GM12878 (cell line): Measurements from ENCODE around the gene ZNRF3. TPM values are rescaled to one million over a fixed set of nuclear protein-coding genes. Genes with fewer than 3 reads are reported as not detected.

Experiments
- ATAC-seq: fragments of 200-7000 bp; cut with Tn5 transposase; 3 replicates; pipeline ENCODE4 v1.9.1; 2020; ENCODE audit warnings: mild to moderate bottlenecking, moderate library complexity
- BruUV-seq: library from RNA; stranded (reverse); fragments of 400-500 nt; replicated peaks from 2 replicates; lab custom pipeline; 2021; lab: Mats Ljungman, UMichigan
- CTCF ChIA-PET: fragments of 300-600 bp; sonication (Branson Sonifier 250); formaldehyde crosslinking; extraction: SDS; loops from one replicate; lab custom pipeline; 2021; ENCODE audit warnings: inconsistent platforms; lab: Yijun Ruan, JAX
- POLR2A ChIA-PET: fragments of 350-600 bp; formaldehyde crosslinking; extraction: SDS; loops from one replicate; lab custom pipeline; 2021; ENCODE audit warnings: inconsistent platforms; lab: Charles Lee
- RAD21 ChIA-PET: fragments of 300-600 bp; sonication (Branson Sonifier 250); formaldehyde crosslinking; loops from one replicate; lab custom pipeline; 2023; ENCODE audit warnings: antibody characterized with exemption; ENCODE audit not compliant: unreplicated experiment; lab: Charles Lee
- SMC1A ChIA-PET: fragments of 300-600 bp; sonication (Branson Sonifier 250); formaldehyde crosslinking; loops from one replicate; lab custom pipeline; 2023; ENCODE audit not compliant: unreplicated experiment, uncharacterized antibody; lab: Charles Lee
- DNase-seq: peaks from one replicate; pipeline ENCODE4 v3.0.0-alpha.2; 2011; ENCODE audit warnings: low read depth, low spot score
- FAIRE-seq: peaks from 3 replicates; lab custom pipeline; 2011; peaks lifted over from hg19 to GRCh38; lab: Jason Lieb, UNC
- H2AFZ ChIP-seq: 2 replicates; pipeline ENCODE4 v1.6.0; 2011; ENCODE audit warnings: low read depth, low read length, control low read depth; ENCODE audit not compliant: control insufficient read depth
- H3K27ac ChIP-seq: 2 replicates; pipeline ENCODE4 v1.5.1; 2011; ENCODE audit warnings: control low read depth; ENCODE audit not compliant: control insufficient read depth, insufficient read depth
- H3K27me3 ChIP-seq, 2 experiments: replicated peaks in 1 of 2; 2 replicates each; pipeline versions ENCODE4 v1.6.0 to v1.6.1; 2011; ENCODE audit warnings: low read length in 1 of 2; ENCODE audit not compliant: control insufficient read depth in 2 of 2, insufficient read depth in 2 of 2
- H3K36me3 ChIP-seq, 2 experiments: 2 replicates each; pipeline ENCODE4 v1.5.1; 2011; ENCODE audit warnings: low read length in 1 of 2; ENCODE audit not compliant: control insufficient read depth in 2 of 2, insufficient read depth in 2 of 2
- H3K4me1 ChIP-seq: 2 replicates; pipeline ENCODE4 v1.6.1; 2011; ENCODE audit warnings: mild to moderate bottlenecking, low read length, moderate library complexity, mixed read lengths; ENCODE audit not compliant: control insufficient read depth, insufficient read depth
- H3K4me2 ChIP-seq: 2 replicates; pipeline ENCODE4 v1.6.0; 2011; ENCODE audit warnings: control low read depth; ENCODE audit not compliant: control insufficient read depth, insufficient read depth
- H3K4me3 ChIP-seq: fragments of 200-600 bp; sonication (generic); 2 replicates; pipeline ENCODE4 v1.5.1; 2016
- H3K79me2 ChIP-seq: 2 replicates; pipeline ENCODE4 v1.6.0; 2011; ENCODE audit warnings: low read length; ENCODE audit not compliant: control insufficient read depth, insufficient read depth
- H3K9ac ChIP-seq: 2 replicates; pipeline ENCODE4 v1.8.0; 2011; ENCODE audit warnings: low read length, control low read depth, mixed read lengths; ENCODE audit not compliant: control insufficient read depth, insufficient read depth
- H3K9me3 ChIP-seq: replicated peaks from 3 replicates; pipeline ENCODE4 v1.5.1; 2011; ENCODE audit warnings: mild to moderate bottlenecking, low read length; ENCODE audit not compliant: control insufficient read depth, insufficient read depth
- H4K20me1 ChIP-seq: 2 replicates; pipeline ENCODE4 v1.6.0; 2011; ENCODE audit not compliant: control insufficient read depth, insufficient read depth
- CBX5 ChIP-seq: sonication (generic); IDR thresholded peaks from 2 replicates; pipeline ENCODE4 v1.6.1; 2016; ENCODE audit warnings: low read depth, moderate library complexity, mild to moderate bottlenecking, inconsistent platforms
- DPF2 ChIP-seq: fragments of 450-650 bp; IDR thresholded peaks from 2 replicates; pipeline ENCODE4 v1.6.1; 2017; ENCODE audit warnings: mild to moderate bottlenecking
- E4F1 ChIP-seq: fragments of 450-650 bp; IDR thresholded peaks from 2 replicates; pipeline ENCODE4 v1.6.1; 2018; ENCODE audit warnings: borderline replicate concordance, mild to moderate bottlenecking; ENCODE audit not compliant: partially characterized antibody
- JUNB ChIP-seq: IDR thresholded peaks from 2 replicates; pipeline ENCODE4 v1.6.1; 2016; ENCODE audit warnings: antibody characterized with exemption, mild to moderate bottlenecking
- KAT2A ChIP-seq: conservative IDR thresholded peaks from 2 replicates; pipeline ENCODE4 v1.6.1; 2011; ENCODE audit warnings: low read depth, low read length; ENCODE audit not compliant: control insufficient read depth
- MYB ChIP-seq: fragments of 150-350 bp; IDR thresholded peaks from 2 replicates; pipeline ENCODE4 v1.6.1; 2014; ENCODE audit warnings: mild to moderate bottlenecking, low read depth, low read length, borderline replicate concordance
- NRF1 ChIP-seq: conservative IDR thresholded peaks from 2 replicates; pipeline ENCODE4 v1.6.1; 2011; ENCODE audit warnings: mild to moderate bottlenecking, low read depth, low read length, improper control_type of control experiment
- POLR2AphosphoS2 ChIP-seq: IDR thresholded peaks from 2 replicates; pipeline ENCODE4 v1.6.1; 2011; ENCODE audit warnings: low read depth, mild to moderate bottlenecking, low read length, improper control_type of control experiment, moderate library complexity
- RELA ChIP-seq: fragments of 450-650 bp; IDR thresholded peaks from 2 replicates; pipeline ENCODE4 v1.8.0; 2014; ENCODE audit warnings: borderline replicate concordance; ENCODE audit not compliant: partially characterized antibody
- SP1 ChIP-seq: IDR thresholded peaks from one replicate; pipeline ENCODE4 v1.6.1; 2011; ENCODE audit warnings: low read depth, low read length
- STAT1 ChIP-seq: fragments of 450-650 bp; conservative IDR thresholded peaks from 2 replicates; pipeline ENCODE4 v1.6.1; 2014; ENCODE audit warnings: antibody characterized with exemption, mild to moderate bottlenecking
- SUZ12 ChIP-seq: fragments of 200-600 bp; sonication (generic); IDR thresholded peaks from one replicate; pipeline ENCODE4 v1.6.1; 2018; ENCODE audit warnings: antibody characterized with exemption, mild to moderate bottlenecking; ENCODE audit not compliant: unreplicated experiment
- ZBTB4 ChIP-seq: fragments of 450-650 bp; formaldehyde crosslinking; IDR thresholded peaks from 2 replicates; pipeline ENCODE4 v1.4.0; 2022; ENCODE audit warnings: mild to moderate bottlenecking, moderate library complexity
- ZNF592 ChIP-seq: fragments of 450-650 bp; IDR thresholded peaks from 2 replicates; pipeline ENCODE4 v1.6.1; 2017; ENCODE audit warnings: mild to moderate bottlenecking, moderate library complexity
- ZZZ3 ChIP-seq: IDR thresholded peaks from 2 replicates; pipeline ENCODE4 v1.6.1; 2011; ENCODE audit warnings: low read depth; ENCODE audit not compliant: control insufficient read depth, insufficient read length
- WGBS: methylation state at CpG from one replicate; pipeline ENCODE4 v1.1.6; 2016; ENCODE audit warnings: low lambda C conversion rate; ENCODE audit not compliant: insufficient replicate concordance, insufficient coverage; ENCODE audit errors: missing lambda C conversion rate; 5-methylcytosine and 5-hydroxymethylcytosine counted together
- in situ Hi-C: fragments of 300-500 bp; cut with MboI; formaldehyde crosslinking; loops from 9 replicates; pipeline ENCODE4 v1.14.3; 2018; ENCODE audit warnings: mixed read lengths
- intact Hi-C: fragments of 100-400 bp; cut with micrococcal nuclease; formaldehyde crosslinking; loops from one replicate; pipeline ENCODE4 v1.14.2; 2022; ENCODE audit not compliant: unreplicated experiment
- polyA plus RNA-seq, 11 experiments: library from polyadenylated mRNA; depleted of rRNA in 4 of 11; unstranded in 6 of 11; stranded (reverse) in 5 of 11; fragments of >200 nt; fragmentation: Nextera tagmentation in 4 of 11; fragmentation: Illumina TruSeq in 1 of 11; extraction: Ambion mirVana in 4 of 11; extraction: Trizol in 1 of 11; gene quantifications; 1 replicate in 1 of 11; 2 replicates in 10 of 11; pipeline versions ENCODE4 v1.2.1 to v1.2.3, GENCODE V29; 2011 to 2016; ENCODE audit warnings: inconsistent platforms in 2 of 11, missing spikeins in 2 of 11, low read depth in 1 of 11
- total RNA-seq, 4 experiments: library from RNA; depleted of rRNA in 3 of 4; stranded (reverse); fragments of >200 nt in 3 of 4; fragmentation: Illumina TruSeq in 1 of 4; extraction: Trizol in 1 of 4; gene quantifications; 2 replicates each; pipeline versions ENCODE4 v1.2.1 to v1.2.3, GENCODE V29; 2013 to 2021

Gene ZNRF3
- total and polyA plus RNA-seq, 10 of the 15 experiments (the other 5 are each of a cell fraction or from before 2014, with no cell fraction given): 0.05 to 2.4 (median 0.46) TPM

GRCh38 chr22:28837640-28838039, 45.7 kb upstream of the ZNRF3 start:
- SMC1A ChIA-PET: interaction anchor here (1.1 to 1.9 kb wide), 3 partner anchors 8 to 44 kb away, joined by 4 to 7 read pairs (median 5); no protein-coding TSS in a partner anchor
- Histone ChIP-seq H2AFZ (no peak overlapping the region), H3K27me3 (no peaks in the 10 kb centered on the region), H3K9me3 (no peaks in the 10 kb centered on the region), H3K4me3 (no peak overlapping the region), H3K4me1 (no peaks in the 10 kb centered on the region), H4K20me1 (no peaks in the 10 kb centered on the region), H3K36me3 (no peaks in the 10 kb centered on the region), H3K9ac (no peak overlapping the region), H3K4me2 (no peak overlapping the region), H3K27ac (no peak overlapping the region), H3K79me2 (no peaks in the 10 kb centered on the region)
- ATAC-seq: no peak
- intact Hi-C loops (no loop called here), in situ Hi-C loops (loop anchor here (10.0 kb wide), 1 partner anchor 793 kb away; no protein-coding TSS in a partner anchor)
- DNase-seq: no peak
- CTCF ChIA-PET: interaction anchor here (1.8 to 3.4 kb wide), 3 partner anchors 203 to 244 kb away, joined by 4 to 15 read pairs (median 12); no protein-coding TSS in a partner anchor
- FAIRE-seq: no peak
- no TSS peak for BruUV-seq
- POLR2A ChIA-PET: no interaction called here
- 67% methylated on average over 6 of the region's 6 CpGs for whole genome bisulfite sequencing
- RAD21 ChIA-PET: no interaction called here
- TF ChIP-seq JUNB (no peak), MYB (no peak), STAT1 (no peak), SP1 (no peak), KAT2A (no peak), ZNF592 (no peak), E4F1 (no peak), ZBTB4 (CRISPR knock-in tag) (no peak), POLR2AphosphoS2 (no peak), CBX5 (no peak), SUZ12 (no peak), DPF2 (no peak), RELA (no peak), ZZZ3 (no peak), NRF1 (no peak)
